DOHH2 (cell line): ENCODE results near the gene RNF212.

Source experiments
- CTCF ChIP-seq: fragments of 200-600 bp; sonication (generic); IDR thresholded peaks from one replicate; pipeline ENCODE4 v1.5.1; 2014; ENCODE audit warnings: antibody characterized with exemption, mild to moderate bottlenecking, low read depth, low read length; ENCODE audit not compliant: poor library complexity, severe bottlenecking
- EZH2phosphoT487 ChIP-seq: fragments of 200-600 bp; sonication (generic); IDR thresholded peaks from 2 replicates; pipeline ENCODE4 v1.6.1; 2017; ENCODE audit warnings: borderline replicate concordance, mild to moderate bottlenecking, antibody characterized with exemption, low read length, moderate library complexity, mixed read lengths

GRCh38 chr4:1058997-1059665, 54.2 kb downstream of the RNF212 start:
- no peak for TF ChIP-seq CTCF
- TF ChIP-seq EZH2phosphoT487, result no peak
